Measurements from ENCODE around the gene SYP.
A peak's percentile ranks its signal among the peaks of the same experiment; 100 is the strongest.

SYP gene

GRCh38 chrX:49199906-49200771, at the start of gene SYP:
Gene SYP, minus strand, starts transcription at chrX:49200193. Its CDS starts 7 bp downstream, at chrX:49200186.
- peak; percentile 80 for DNase-seq (ENCODE audit: low spot score)

GRCh38 chrX:49249616-49250015, 49.6 kb upstream of the SYP start:
- no peak for DNase-seq (ENCODE audit: low spot score)

DNA sequence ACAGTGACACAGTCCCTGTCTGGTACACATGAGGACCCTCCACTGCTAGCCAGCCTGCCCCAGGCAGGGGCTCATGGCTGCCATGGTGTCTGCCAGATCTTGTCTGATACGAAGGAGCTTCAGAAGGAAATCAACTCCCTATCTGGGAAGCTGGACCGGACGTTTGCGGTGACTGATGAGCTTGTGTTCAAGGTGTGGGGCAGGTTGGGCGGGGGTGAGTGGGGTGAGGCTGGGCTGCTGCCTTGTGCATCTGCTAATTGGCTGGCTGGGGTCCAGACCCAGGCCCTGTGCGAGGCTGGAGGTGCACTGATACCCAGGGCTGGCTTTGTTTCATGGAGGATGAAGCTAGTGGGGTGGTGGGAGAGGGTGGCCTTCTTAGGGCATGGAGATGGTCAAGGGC, 49.1 kb upstream of the SYP start:
- DNase-seq (ENCODE audit: low spot score): no peak

GRCh38 chrX:49247916-49248811, 48.2 kb upstream of the SYP start:
- no peak for DNase-seq (ENCODE audit: low spot score)

DNA sequence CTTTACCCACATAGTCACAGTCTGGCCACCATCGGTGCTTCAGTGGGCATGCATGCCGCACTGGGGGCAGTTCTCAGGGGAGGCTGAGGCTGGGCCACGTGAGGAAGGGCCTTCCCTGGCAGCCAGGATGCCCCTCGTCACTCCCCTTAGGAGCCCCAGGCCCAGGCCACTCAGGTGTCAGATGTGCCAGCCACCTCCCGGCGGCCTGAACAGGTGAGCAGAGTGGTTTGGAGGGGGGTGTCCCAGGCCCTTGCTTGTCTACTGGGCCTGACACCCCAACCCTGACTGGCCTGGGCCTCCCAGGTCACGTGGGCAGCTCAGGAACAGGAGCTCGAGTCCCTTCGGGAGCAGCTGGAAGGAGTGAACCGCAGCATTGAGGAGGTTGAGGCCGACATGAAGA, 47.4 kb upstream of the SYP start:
- DNase-seq (ENCODE audit: low spot score): no peak

DNA sequence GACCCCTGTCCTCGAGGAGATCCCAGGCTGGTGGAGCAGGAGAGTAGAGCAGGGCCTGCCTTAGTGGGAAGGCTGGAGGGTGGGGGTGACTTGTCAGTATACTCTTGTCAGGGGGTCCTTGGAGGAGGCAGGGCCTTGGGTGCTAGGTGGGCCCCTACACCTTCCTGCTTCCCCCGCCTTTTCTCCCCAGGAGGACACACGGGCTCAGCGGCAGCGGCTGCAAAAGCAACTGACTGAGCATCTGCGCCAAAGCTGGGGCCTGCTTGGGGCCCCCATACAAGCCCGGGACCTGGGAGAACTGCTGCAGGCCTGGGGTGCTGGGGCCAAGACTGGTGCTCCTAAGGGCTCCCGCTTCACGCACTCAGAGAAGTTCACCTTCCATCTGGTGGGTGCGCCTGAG, 46.5 kb upstream of the SYP start:
- no peak for DNase-seq (ENCODE audit: low spot score)

DNA sequence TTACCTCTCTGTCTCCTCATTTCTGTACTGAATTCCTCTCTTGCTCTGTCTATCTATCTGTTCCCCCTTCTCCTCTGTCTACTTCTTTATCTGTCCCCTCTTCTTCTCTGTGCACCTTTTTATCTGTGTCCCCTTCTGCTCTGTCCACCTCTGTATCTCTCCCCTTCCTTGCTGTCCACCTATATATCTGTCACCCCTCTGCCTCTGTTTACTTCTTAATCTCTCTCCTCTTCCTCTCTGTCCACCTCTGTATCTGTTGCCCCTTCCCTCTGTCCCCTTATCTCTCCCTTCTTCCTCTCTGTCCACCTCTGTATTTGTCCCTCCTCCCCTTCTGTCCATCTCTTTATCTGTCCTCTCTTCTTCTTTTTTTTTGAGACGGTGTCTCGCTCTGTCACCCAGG, 44.2 kb upstream of the SYP start:
- no peak for DNase-seq (ENCODE audit: low spot score)

GRCh38 chrX:49243166-49243565, 43.2 kb upstream of the SYP start:
- DNase-seq (ENCODE audit: low spot score): no peak

- no peak for DNase-seq (ENCODE audit: low spot score)
Observed at GRCh38 chrX:49242545-49243066, 42.6 kb upstream of the SYP start.

- no peak for DNase-seq (ENCODE audit: low spot score)
Observed at GRCh38 chrX:49238735-49239134, 38.7 kb upstream of the SYP start.

DNA sequence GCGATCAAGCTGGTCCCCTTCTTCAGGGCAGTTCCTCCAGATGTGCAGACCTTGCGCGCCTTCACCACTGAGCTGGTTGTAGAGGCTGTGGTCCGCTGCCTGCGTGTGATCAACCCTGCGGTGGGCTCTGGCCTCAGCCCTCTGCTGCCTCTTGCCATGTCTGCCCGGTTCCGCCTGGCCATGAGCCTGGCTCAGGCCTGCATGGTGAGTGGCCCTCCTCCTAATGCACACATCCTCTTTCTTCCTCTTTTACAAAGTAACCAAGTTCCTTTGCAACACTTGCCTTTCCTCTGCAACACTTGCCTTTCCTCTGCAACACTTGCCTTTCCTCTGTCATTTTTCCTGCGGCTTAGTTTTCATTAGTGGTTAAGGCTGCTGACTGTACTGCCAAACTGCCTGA, 37.1 kb upstream of the SYP start:
- DNase-seq (ENCODE audit: low spot score): no peak

- DNase-seq (ENCODE audit: low spot score): no peak
Observed at GRCh38 chrX:49233887-49234555, 34.0 kb upstream of the SYP start.

DNA sequence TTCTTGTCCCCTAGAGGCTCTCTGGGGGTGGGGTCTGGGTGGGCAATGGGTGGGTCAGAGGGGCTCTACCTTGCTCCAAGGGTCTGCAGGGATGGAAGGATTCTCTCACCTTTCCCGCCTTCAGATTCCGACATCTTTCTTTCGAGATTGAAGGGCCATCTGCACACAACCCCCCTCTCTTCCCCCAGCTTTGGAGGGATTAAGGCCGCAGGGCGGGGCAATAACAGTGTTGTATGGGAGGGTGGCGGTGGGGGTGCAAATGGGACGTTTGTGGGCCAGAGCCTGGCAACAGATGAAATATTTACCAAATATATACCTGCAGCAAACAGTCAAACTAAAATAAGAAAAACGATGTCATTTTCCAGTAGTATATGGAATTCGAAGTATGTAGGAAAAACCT, 33.2 kb upstream of the SYP start, which contains the start of gene CACNA1F:
Gene CACNA1F (minus strand): TSS at position 165 of the 400 bp plus-strand sequence. CDS start 31 bp downstream, at position 134.
- DNase-seq (ENCODE audit: low spot score): no peak

DNA sequence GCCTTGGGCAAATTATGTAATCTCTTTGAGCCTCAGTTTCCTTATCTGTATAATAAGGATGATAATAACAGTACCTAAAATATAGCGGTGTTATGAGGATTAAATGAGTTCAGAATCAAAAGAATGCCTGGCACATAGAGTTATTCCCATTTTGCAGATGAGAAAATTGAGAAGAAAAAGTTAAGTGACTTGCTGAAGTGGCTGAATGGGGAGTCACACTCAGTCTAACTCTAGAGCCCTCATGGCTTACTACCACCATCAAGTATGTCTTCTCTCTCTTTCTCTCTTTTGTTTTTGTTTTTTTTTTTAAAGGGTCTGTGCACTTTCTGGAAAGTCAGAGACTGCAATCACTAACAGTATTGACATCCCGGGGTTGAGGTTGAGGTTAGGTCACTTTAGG, 32.5 kb upstream of the SYP start:
- no peak for DNase-seq (ENCODE audit: low spot score)

DNA sequence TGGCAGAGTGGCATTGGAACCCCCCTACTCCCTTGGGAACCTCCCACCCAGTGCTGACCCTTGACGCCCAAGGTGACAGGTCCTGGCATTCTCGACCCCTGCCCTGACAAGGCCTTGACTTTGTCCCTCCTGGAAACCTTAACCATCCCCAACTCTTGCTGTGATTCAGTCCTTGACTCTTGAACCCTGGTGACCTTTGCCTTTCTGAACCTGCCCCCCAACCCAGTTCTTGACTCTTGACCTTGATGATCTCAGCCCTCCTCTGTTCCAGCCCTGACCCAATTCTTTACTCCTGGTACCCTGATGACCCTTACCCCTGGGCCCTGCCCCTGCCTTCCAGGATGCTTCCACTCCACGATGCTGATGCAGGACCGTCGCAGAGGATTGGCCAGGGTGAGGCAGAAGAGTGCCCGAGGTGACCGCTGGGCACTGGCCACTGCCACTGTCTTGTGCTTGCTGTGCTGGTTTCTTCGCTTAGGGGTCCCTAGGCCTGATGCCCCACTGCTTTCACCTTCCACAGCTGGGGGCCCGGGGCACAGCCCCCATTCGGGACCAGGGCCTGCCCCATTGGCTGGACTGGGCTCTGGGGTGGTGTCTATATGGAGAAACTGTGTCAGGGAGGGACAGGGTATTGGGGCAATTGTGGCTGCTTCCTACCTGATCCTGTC, 31.5 kb upstream of the SYP start:
- no peak for DNase-seq (ENCODE audit: low spot score)

- peak; percentile 1 for DNase-seq (ENCODE audit: low spot score)
Observed at GRCh38 chrX:49230500-49231232, 30.7 kb upstream of the SYP start.

- no peak for DNase-seq (ENCODE audit: low spot score)
Observed at GRCh38 chrX:49228185-49228584, 28.2 kb upstream of the SYP start.

GRCh38 chrX:49227726-49228125, 27.7 kb upstream of the SYP start:
- DNase-seq (ENCODE audit: low spot score): no peak

DNA sequence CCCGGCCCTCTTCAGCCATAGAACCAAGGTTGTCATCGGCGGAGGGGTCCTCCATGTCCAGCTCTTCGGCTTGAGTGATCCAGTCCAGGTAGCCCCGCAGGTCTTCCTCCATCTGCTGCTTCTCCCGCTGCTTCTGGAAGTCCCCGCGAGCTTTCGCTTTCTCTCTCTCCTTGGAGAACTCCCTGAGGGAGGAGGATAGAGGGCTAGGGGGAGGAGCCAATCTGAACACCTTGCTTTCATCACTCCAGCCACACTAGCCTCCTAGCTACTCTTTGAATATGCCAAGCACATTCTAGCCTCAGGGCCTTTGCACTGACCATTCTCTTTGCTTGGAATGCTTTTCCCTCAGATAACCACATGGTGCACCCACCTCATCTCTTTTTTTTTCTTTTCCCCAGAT, 27.0 kb upstream of the SYP start:
- no peak for DNase-seq (ENCODE audit: low spot score)

GRCh38 chrX:49225858-49226257, 25.9 kb upstream of the SYP start:
- no peak for DNase-seq (ENCODE audit: low spot score)

DNA sequence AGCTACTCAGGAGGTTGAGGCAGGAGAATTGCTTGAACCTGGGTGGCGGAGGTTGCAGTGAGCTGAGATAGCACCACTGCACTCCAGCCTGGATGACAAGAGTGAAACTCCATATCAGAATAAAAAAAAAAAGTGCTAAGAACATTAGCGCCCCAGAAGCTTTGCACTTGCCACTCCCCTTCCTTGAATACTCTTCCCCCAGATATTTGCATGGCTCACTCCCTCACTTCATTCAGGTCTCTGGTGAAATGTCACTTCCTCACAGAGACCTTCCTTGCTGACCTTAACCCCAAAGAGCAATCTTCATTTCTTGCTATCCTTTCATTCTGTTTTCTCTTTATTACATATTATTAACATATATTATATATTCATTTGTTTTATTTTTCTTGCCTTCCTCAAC, 21.9 kb upstream of the SYP start:
- no peak for DNase-seq (ENCODE audit: low spot score)
